ENCODE measurements around the gene METTL22.

The METTL22 gene

GRCh38 chr16:8595783-8596182, 25.7 kb upstream of the METTL22 start:
- no peak for DNase-seq

DNA sequence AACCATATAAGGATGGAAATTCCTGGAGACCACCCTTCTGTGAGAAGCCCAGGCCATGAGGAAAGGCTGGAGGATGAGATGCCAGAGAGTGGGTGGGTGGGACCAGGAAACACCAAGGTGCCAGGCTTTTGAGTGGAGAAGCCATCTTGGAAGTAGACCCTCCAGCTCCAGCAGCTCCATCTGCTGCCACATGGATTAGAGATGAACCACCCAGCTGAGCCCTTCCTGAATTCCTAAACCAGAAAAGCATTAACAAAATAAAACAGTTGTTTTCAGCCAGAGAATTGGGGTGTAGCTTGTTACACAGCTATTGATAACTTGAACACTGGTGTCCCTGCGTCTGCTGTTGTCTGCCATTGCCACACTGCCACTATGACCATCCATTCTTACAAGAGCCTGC, 24.9 kb upstream of the METTL22 start:
- no peak for DNase-seq

- no peak for DNase-seq
Measured at GRCh38 chr16:8600144-8600775, 21.2 kb upstream of the METTL22 start.

DNA sequence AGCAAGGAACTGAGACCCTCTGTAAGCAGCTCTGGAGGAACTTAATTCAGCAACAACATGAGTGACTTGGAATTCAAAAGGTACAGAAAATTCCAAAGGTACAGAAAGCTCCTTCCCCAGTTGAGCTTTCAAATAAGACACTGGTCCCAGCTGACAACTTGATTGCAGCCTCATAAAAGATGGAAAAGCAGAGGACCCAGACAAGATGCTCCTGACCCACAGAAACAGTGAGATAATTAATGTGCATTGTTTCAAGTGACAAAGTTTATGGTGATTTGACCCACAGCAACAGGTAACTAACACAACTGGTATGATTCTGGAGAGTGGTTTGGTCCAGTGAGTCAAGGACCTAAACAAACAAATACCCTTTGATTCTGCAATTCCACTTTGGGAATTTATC, 15.9 kb upstream of the METTL22 start:
- DNase-seq = no peak

DNA sequence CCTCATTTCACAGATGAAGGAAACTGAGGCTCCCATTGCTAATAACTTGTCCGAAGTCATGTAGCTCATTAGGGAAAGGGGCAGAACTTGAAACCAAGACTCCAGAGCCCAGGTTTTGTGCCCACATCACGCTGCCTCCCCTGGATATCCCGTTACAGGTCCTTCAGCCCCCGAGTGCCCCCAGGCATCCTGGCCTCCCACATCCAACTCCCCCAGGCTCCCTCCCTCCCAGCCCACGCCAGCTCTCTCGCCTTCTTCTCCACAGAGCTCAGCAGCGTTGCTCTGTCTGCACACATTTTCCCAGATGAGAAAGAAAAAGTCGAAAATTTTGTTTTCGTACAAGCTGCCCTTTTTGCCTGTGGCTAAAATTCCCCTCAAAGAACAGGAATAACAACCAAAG, 14.3 kb upstream of the METTL22 start:
- DNase-seq = no peak

GRCh38 chr16:8611122-8611521, 10.4 kb upstream of the METTL22 start:
- no peak for DNase-seq

- no peak for DNase-seq
Measured at GRCh38 chr16:8611886-8612600, 9.5 kb upstream of the METTL22 start.

- no peak for DNase-seq
Measured at GRCh38 chr16:8614435-8615029, 7.0 kb upstream of the METTL22 start.

DNA sequence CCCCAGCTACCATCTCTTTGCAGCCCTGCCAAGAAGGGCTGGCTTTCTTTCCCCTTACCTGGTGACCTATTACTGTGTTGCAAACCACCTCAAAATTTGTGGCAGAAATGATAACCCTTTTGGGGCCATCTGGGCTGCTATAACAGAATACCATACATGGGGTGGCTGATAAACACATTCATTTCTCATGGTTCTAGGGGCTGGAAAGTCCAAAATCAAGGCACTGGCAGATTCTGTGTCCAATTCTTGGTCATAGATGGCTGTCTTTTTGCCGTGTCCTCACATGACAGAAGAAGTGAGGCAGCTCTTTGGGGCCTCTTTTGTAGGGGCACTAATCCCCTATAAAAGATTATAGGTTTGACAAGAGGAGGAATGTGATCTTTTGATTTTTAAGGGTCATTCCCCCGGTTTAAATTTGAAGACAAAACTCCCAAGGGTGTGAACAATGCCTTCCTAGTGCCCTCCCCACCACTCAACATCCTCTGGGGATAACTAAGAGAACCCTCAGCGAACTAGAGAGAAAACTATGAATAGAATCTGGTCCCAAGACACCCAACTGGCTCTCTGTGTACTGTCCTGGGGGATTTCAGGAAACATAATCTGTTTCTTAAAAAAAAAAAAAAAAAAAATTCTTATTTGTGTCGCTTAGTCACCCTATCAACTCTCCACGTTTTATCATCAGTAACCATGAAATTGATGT, 1.7 kb upstream of the METTL22 start:
- no peak for DNase-seq

- DNase-seq = no peak
Measured at GRCh38 chr16:8620535-8620934, 963 bp upstream of the METTL22 start.

DNA sequence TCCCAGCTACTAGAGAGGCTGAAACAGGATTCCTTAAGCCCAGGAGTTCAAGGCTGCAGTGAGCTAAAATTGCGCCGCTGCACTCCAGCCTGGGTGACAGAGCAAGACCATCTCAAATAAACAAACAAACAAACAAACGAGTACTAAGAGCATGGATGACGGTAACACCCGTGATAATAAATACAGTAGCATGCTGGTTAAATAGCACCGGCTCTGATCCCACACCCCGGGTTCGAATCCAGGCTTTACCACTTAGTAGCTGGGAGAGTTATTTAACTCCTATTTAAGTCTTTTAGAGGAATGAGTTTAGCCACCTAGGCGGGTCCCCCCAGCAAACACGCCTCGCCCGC, 301 bp upstream of the METTL22 start:
- DNase-seq = no peak

DNA sequence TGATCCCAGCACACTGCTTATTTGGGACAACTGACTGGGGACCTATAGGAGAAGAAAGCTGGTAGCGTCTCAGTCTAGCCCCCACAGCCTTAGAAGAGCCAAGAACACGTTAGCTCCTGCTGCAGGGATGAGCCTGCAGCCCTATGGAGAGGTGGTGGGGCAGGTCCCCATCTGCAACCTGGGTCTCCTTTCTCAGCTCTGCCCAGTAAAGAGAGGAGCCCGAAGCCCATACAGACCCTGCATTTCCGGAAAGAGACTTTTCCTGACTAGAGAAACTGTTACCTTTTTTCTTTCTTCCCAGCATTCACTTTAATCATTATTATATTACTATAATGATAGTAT, 788 bp downstream of the METTL22 start:
- DNase-seq = peak; percentile 15

- DNase-seq = peak; percentile 38
Measured at GRCh38 chr16:8623634-8624033, 2.1 kb downstream of the METTL22 start.

DNA sequence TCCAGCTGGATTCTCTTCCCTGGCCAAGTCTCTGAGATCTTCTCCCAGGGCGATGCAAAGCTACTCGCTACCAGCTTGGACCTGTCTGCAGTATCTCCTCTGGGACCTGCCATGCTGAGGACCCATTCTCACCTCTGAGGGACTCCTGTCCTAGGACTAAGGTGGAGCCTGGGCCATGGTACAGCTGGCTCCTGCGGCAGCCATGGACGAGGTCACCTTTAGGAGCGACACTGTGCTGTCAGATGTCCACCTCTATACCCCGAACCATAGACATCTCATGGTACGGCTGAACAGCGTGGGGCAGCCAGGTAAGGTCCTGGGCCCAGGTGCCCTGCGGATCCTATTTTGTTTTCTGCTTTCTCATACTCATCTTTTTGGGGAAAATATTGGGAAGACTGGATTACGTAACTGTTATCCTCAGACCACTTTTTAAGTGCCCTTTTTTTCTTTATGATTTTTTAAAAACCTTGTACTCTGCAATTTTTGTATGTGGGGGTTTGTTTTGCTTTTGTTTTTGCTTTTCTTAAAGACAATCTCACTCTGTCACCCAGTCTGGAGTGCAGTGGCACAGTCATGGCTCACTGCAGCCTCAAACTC, 4.1 kb downstream of the METTL22 start:
- DNase-seq = no peak

DNA sequence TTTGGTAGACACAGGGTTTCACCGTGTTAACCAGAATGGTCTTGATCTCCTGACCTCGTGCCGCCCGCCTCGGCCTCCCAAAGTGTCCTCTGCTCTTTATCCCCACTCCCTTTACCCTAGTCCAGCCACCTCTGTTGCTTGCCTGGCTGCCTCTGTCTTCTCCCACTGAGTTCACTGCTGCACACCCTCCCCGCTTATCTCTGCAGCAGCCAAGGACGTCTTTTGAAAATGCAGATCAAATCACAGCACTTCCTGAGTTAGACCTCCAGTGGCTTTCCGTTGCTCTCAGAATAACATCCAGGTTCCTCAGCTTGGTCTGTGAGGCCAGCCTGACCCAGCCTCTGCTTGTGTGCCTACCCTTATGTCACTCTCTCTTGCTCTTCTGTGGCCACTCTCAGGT, 5.4 kb downstream of the METTL22 start:
- no peak for DNase-seq

- no peak for DNase-seq
Measured at GRCh38 chr16:8627456-8627855, 6.0 kb downstream of the METTL22 start.

- DNase-seq = no peak
Measured at GRCh38 chr16:8628981-8629725, 7.7 kb downstream of the METTL22 start.

- DNase-seq = peak; percentile 28
Measured at GRCh38 chr16:8630255-8630953, 8.9 kb downstream of the METTL22 start.

- no peak for DNase-seq
Measured at GRCh38 chr16:8631373-8631772, 9.9 kb downstream of the METTL22 start.

- no peak for DNase-seq
Measured at GRCh38 chr16:8631818-8632465, 10.4 kb downstream of the METTL22 start.

- peak; percentile 96 for DNase-seq
Measured at GRCh38 chr16:8632675-8633182, 11.2 kb downstream of the METTL22 start.

Measured in suppressor macrophage treated with lipopolysaccharide for 4 hours (primary cell).